AG04450 (cell line): ENCODE data around the gene ANHX. TPM values are rescaled to one million over a fixed set of nuclear protein-coding genes. Genes with fewer than 3 reads are reported as not detected.
"Not testable (repeated sequence)": the region's sequence is repeated elsewhere in the genome, so short reads cannot be mapped to it uniquely, and the experiment has no call there.

Source experiments
- CTCF ChIA-PET: fragments of 300-600, 350-600 bp; formaldehyde crosslinking; extraction: SDS; loops from one replicate; lab custom pipeline; 2022; ENCODE audit warnings: antibody characterized with exemption, inconsistent platforms; lab: Charles Lee
- POLR2A ChIA-PET: fragments of 350-600 bp; formaldehyde crosslinking; extraction: SDS; loops from one replicate; lab custom pipeline; 2021; ENCODE audit warnings: antibody characterized with exemption, inconsistent platforms; lab: Yijun Ruan, JAX
- DNase-seq: peaks from one replicate; pipeline ENCODE4 v3.0.0-alpha.2; 2011; ENCODE audit warnings: low read depth, low spot score
- H3K27ac ChIP-seq: one replicate; pipeline ENCODE4 v1.5.1; 2012; ENCODE audit warnings: low read depth, low read length, control low read depth
- H3K27me3 ChIP-seq: one replicate; pipeline ENCODE4 v1.6.0; 2012; ENCODE audit warnings: low read length; ENCODE audit not compliant: control insufficient read depth, insufficient read depth
- H3K4me3 ChIP-seq: 2 replicates; pipeline ENCODE4 v1.5.1; 2011; ENCODE audit warnings: mild to moderate bottlenecking, low read depth, low read length, control low read depth
- H3K9me3 ChIP-seq: 2 replicates; pipeline ENCODE4 v1.5.1; 2012; ENCODE audit warnings: low read length; ENCODE audit not compliant: control insufficient read depth, insufficient read depth
- polyA minus RNA-seq: library from RNA; depleted of rRNA, polyadenylated mRNA; stranded (reverse); fragments of >200 nt; gene quantifications from 2 replicates; pipeline ENCODE4 v1.2.3, GENCODE V29; 2011; rRNA and poly(A)+ RNA removed
- polyA plus RNA-seq: library from polyadenylated mRNA; depleted of rRNA; stranded (reverse); fragments of >200 nt; gene quantifications from 2 replicates; pipeline ENCODE4 v1.2.3, GENCODE V29; 2011; rRNA removed
- TF ChIP-seq, protein P1 (sequence below): IDR thresholded peaks from 2 replicates; pipeline ENCODE4 v1.5.1; 2011; ENCODE audit warnings: low read depth, low read length, control low read depth, inconsistent platforms

Gene ANHX
- polyA plus RNA-seq (not detected in 2 replicates), polyA minus RNA-seq (not detected in 2 replicates)

- ChIA-PET POLR2A (no interaction called here), CTCF (no interaction called here)
- H3K27ac ChIP-seq = no peak within 1 kb of the TSS
- TF ChIP-seq, protein P1, sequence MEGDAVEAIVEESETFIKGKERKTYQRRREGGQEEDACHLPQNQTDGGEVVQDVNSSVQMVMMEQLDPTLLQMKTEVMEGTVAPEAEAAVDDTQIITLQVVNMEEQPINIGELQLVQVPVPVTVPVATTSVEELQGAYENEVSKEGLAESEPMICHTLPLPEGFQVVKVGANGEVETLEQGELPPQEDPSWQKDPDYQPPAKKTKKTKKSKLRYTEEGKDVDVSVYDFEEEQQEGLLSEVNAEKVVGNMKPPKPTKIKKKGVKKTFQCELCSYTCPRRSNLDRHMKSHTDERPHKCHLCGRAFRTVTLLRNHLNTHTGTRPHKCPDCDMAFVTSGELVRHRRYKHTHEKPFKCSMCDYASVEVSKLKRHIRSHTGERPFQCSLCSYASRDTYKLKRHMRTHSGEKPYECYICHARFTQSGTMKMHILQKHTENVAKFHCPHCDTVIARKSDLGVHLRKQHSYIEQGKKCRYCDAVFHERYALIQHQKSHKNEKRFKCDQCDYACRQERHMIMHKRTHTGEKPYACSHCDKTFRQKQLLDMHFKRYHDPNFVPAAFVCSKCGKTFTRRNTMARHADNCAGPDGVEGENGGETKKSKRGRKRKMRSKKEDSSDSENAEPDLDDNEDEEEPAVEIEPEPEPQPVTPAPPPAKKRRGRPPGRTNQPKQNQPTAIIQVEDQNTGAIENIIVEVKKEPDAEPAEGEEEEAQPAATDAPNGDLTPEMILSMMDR = no peak
- peaks cover 79% of the 10 kb centered on the region for H3K9me3 ChIP-seq
- H3K27me3 ChIP-seq = no peaks in the 10 kb centered on the region
- no peak within 1 kb of the TSS for H3K4me3 ChIP-seq
- DNase-seq = no peak
Observed at GRCh38 chr12:133235401-133236112, at the start of gene ANHX. ANHX (minus strand) TSS chr12:133235877; CDS start chr12:133234356, 1,521 bp downstream.

GRCh38 chr12:133264668-133265067, 29.0 kb upstream of the ANHX start:
- H3K27me3 ChIP-seq, H3K9me3 ChIP-seq, DNase-seq, CTCF ChIA-PET, POLR2A ChIA-PET, H3K4me3 ChIP-seq, H3K27ac ChIP-seq: not testable (repeated sequence)

GRCh38 chr12:133264173-133264572, 28.5 kb upstream of the ANHX start:
- no peak for DNase-seq
- no peaks in the 10 kb centered on the region for H3K27me3 ChIP-seq
- TF ChIP-seq, protein P1 = no peak
- no peaks in the 10 kb centered on the region for H3K9me3 ChIP-seq
- H3K27ac ChIP-seq = no peak overlapping the region
- H3K4me3 ChIP-seq = no peak overlapping the region
- ChIA-PET CTCF (no interaction called here), POLR2A (no interaction called here)

DNA sequence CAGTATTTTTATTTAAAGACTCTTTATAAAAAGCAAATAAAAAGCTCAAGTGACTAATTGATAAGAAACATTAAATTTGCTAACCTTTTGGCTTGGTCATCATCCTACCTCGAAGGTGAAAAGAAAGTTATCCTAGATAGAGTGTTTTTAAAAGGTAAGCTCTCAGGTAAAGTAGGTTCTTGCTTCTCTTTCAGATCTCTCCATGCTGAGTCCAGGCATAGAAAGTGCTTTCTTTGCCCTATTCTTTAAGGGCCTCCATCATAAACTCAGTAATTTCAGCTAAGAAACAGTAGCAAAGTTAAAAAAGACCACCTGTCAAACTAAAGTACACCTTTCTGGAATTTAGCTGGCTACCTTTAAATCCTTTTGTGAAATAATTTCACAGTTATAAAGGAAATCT, 20.6 kb upstream of the ANHX start:
- TF ChIP-seq, protein P1 = no peak
- Histone ChIP-seq H3K4me3 (no peak overlapping the region), H3K27me3 (no peaks in the 10 kb centered on the region), H3K27ac (no peak overlapping the region), H3K9me3 (no peaks in the 10 kb centered on the region)
- ChIA-PET CTCF (no interaction called here), POLR2A (no interaction called here)
- DNase-seq = no peak

GRCh38 chr12:133255833-133256232, 20.2 kb upstream of the ANHX start:
- H3K9me3 ChIP-seq, POLR2A ChIA-PET, H3K27ac ChIP-seq, CTCF ChIA-PET, H3K27me3 ChIP-seq, DNase-seq, H3K4me3 ChIP-seq: not testable (repeated sequence)

DNA sequence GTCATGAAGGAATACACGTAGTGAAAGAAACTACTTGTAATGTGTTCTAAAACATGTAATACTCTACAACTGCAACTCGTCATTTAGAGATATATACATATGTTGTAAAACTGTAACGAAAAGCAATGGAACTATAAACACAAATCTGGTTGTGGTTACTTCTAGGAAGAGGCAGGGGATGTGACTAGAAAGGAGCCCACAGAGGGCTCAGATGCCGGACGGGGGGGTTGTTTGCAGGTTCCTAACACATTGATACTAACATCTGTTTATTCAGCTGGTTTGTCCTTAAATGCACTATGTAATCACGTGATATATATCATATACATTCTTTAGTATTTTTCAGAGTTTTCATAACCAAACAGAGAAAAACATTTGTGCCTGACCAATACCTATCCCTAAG, 16.1 kb upstream of the ANHX start:
- Histone ChIP-seq H3K9me3 (no peaks in the 10 kb centered on the region), H3K4me3 (no peak overlapping the region), H3K27me3 (no peaks in the 10 kb centered on the region), H3K27ac (no peak overlapping the region)
- ChIA-PET CTCF (interaction anchor here (0.6 kb wide), 1 partner anchor 1352 kb away, joined by 3 read pairs; no protein-coding TSS in a partner anchor), POLR2A (no interaction called here)
- TF ChIP-seq, protein P1 = no peak
- no peak for DNase-seq
